GM21528 (cell line): ENCODE measurements around the gene KRTAP2-2.
"Not testable (repeated sequence)": the region's sequence is repeated elsewhere in the genome, so short reads cannot be mapped to it uniquely, and the experiment has no call there.

Experiments used
- ATAC-seq: cut with Tn5 transposase; IDR thresholded peaks from one replicate; pipeline ENCODE4 v1.9.1; 2021; ENCODE audit warnings: mild to moderate bottlenecking, moderate library complexity; ENCODE audit not compliant: unreplicated experiment, low FRiP score

Gene KRTAP2-2

GRCh38 chr17:41055130-41055529 is at the start of gene KRTAP2-2:
TSS of gene KRTAP2-2 (minus strand) at chr17:41055230. CDS start at chr17:41055211, 19 bp downstream.
- not testable (repeated sequence) for ATAC-seq

DNA sequence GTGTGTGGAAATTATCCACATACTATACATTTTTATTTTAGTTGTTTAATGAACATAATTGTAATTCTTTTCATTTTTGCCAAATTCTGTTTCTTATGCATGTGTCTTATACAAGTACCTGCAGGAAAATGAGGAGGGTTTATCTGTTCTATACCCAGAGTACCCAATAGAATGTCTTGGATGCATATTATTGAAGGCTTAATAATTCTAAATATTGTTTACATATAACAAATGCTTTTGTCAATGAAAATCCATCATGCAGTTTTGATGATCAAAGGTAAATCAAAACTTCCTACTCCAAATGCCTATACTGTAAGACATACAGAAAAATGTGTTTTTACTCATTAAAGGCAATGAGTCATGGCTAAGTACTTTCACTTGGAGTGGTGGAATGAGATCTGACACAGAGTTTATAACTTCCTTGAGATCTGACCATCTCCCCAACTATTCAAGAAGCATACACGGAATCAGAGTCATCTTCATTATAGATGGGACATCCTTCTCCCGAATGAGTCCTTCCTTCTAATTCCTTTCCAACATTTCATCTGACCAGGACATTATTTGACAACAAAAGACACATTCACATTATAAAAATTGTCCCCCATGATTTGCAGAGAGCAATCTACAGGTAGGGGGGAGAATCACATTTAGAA is 49.5 kb upstream of the KRTAP2-2 start:
- not testable (repeated sequence) for ATAC-seq

- no peak for ATAC-seq
Measured at GRCh38 chr17:41103896-41104295, 48.9 kb upstream of the KRTAP2-2 start.

DNA sequence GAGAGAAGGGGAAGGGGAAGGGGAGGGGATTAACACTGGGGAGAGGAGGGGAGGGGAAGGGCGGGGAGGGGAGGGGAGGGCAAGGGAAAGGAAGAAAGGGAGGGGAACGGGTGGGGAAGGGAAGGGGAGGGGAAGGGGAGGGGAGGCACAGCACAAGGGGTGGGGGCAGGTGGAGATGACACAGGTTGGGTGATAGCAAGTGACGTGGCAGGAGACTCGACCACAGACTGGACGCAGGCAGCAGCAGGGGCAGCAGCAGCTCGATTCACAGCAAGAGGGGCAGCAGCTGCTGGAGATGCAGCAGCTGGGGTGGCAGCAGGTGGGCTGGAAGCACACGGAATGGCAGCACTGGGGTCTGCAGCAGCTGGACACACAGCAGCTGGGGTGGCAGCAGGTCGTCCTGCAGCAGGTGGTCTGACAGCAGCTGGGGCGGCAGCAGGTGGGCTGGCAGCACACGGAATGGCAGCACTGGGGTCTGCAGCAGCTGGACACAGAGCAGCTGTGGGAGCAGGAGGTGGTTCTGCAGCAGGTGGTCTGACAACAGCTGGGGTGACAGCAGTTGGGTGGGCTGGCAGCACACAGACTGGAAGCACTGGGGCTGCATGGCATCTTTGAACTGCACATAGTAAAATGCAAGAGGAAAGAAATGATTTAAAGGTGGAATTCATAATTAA is 46.7 kb upstream of the KRTAP2-2 start, which contains the start of gene KRTAP4-16:
TSS of gene KRTAP4-16 (minus strand) at position 624 of the 674 bp plus-strand sequence. CDS start at position 624, 0 bp downstream.
- ATAC-seq: no peak

DNA sequence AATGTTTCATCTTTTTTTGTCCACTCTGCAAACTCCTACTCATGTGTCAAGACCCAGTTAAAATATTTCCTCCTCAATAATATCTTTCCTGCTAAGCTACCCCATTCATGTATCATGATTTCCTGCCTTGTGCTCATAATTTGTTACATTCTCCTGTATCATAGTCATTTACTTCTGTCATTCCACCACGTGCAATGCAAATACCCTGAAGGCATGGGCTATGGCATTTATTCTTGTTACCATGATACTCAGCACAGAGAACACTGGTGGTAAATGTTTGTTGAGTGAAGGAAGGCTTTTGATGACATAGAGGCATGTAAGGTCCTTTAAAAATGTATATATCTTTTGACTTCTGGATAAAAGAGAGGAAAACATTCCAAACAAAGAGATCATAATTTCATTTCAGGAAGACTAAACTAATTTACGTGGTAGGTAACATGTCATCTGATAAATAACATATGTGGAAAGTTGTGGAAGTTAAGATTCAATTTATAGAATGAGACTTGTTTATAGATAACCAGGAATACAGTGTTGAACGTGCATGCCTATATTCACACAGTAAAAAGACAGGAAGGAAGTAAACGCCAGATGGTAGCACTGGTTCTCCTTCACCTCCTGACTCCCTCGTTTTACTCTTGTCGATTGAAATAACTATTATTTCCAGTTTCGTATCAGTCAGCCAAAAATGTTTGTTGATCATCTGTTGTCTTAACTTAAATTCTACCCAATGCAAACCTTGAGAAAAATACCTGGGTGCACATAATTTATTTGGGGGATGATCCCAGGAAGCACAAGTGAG is 44.9 kb upstream of the KRTAP2-2 start:
- ATAC-seq: not testable (repeated sequence)

- ATAC-seq: no peak
Measured at GRCh38 chr17:41098481-41098880, 43.5 kb upstream of the KRTAP2-2 start.

DNA sequence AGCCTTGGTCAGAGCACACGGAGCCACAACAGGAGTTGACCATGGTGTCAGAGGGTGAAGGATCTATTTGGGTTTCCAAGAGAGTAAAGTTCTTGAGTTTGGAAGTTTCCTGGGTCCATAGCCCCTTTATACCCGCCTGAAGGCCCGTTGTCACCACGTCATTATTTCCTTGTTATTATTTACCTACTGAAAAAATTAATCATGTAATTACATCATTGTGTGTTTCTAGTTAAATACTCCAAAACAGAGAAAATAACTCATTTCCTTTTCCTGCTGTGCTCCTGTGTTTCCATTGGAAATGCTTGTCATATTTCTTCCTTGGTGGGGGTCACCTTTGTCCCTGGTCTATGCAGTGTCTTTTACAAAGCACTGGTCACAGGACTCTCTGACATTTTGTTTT is 43.0 kb upstream of the KRTAP2-2 start, which contains the start of gene KRTAP4-8:
TSS of gene KRTAP4-8 (minus strand) at position 101 of the 400 bp plus-strand sequence. CDS start at position 43, 58 bp downstream.
- ATAC-seq: no peak

DNA sequence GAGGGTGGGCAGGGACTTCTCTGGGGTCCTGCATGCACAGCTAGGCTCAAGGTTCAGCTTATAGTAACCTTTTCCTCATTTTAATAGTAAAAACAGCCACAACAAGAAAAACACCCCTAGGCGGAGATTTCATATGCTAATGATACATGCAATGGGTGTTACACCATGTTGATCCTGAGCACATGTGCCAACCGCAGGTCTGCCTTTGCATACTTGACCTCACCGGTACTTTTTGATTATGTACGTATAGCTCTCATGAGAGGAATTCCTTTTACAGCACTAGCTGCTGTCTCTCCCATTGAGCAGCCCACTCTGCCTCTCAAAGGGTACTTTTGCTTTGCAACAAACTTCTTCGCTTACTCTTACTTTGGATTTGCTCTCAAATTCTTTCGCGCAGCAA is 41.0 kb upstream of the KRTAP2-2 start:
- no peak for ATAC-seq

- ATAC-seq: not testable (repeated sequence)
Measured at GRCh38 chr17:41088760-41089352, 33.8 kb upstream of the KRTAP2-2 start.

DNA sequence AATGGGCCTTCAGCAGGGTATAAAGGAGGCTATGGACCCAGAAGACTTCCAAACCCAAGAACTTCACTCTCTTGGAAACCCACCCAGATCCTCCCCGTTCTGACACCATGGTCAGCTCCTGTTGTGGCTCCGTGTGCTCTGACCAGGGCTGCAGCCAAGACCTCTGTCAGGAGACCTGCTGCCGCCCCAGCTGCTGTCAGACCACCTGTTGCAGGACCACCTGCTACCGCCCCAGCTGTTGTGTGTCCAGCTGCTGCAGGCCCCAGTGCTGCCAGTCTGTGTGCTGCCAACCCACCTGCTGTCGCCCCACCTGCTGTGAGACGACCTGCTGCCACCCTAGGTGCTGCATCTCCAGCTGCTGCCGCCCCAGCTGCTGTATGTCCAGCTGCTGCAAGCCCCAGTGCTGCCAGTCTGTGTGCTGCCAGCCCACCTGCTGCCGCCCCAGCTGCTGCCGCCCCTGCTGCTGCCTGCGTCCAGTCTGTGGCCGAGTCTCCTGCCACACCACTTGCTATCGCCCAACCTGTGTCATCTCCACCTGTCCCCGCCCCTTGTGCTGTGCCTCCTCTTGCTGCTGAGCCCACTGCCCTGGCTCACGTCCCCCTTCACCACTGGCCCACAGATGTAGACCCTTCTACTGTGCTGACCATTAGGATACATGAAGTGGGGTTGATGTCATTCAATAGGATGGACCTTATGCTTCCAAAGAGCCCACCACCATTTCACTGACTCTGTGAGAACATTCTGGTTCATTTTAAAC is 29.2 kb upstream of the KRTAP2-2 start, which contains the start of gene KRTAP4-7:
TSS of gene KRTAP4-7 (plus strand) at position 51 of the 757 bp plus-strand sequence. CDS start at position 108, 57 bp downstream.
- not testable (repeated sequence) for ATAC-seq

- ATAC-seq: not testable (repeated sequence)
Measured at GRCh38 chr17:41083427-41083826, 28.4 kb upstream of the KRTAP2-2 start.

- ATAC-seq: no peak
Measured at GRCh38 chr17:41082626-41083025, 27.6 kb upstream of the KRTAP2-2 start.

DNA sequence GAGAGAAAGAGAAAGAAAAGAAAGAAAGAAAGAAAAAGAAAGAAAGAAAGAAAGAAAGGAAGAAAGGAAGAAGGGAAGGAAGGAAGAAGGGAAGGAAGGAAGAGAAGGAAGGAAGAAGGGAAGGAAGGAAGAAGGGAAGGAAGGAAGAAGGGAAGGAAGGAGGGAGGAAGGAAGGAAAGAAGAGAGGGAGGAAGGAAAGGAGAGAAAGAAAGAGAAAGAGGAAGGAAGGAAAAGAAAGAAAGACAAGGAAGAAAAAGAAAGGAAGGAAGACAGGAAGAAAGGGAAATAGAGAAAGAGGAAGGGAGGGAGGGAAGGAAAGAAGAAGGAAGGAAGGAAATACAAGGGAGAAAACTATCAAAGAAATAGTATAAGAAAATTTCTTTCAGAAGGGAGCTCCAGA is 21.8 kb upstream of the KRTAP2-2 start:
- ATAC-seq: no peak

GRCh38 chr17:41073676-41074075 is 18.6 kb upstream of the KRTAP2-2 start:
- no peak for ATAC-seq

DNA sequence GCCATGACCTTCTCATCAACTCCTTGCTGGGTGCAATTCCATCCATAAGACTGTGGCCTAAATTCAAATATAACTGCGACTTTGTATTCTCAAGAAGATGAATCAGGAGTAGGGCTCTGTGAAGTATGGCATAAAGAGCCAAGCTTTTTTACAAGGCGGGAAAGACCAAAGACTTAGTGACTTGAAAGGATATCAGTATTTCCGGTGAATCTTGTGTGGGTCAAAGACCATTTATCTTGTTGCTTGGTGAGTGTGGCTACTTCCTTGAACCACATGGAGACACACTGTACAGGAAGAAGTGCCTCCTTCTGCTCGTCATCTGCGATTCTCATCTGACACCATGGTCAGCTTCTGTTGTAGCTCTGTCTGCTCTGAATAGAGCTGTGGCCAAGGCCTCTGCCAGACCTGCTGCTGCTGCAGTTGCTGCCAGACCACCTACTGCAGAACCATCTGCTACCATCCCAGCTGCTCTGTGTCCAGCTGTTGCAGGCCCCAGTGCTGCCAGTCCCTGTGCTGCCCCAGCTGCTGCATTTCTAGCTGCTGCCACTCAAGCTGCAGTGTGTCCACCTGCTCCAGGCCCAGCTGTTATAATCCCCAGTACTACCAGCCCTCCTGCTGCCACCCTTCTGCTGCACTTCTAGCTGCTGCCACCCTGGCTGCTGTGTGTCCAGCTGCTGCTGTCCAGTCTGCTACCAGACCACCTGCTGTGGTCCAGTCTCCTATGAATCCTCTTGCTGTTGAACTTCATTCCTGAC is 16.8 kb upstream of the KRTAP2-2 start:
- no peak for ATAC-seq

DNA sequence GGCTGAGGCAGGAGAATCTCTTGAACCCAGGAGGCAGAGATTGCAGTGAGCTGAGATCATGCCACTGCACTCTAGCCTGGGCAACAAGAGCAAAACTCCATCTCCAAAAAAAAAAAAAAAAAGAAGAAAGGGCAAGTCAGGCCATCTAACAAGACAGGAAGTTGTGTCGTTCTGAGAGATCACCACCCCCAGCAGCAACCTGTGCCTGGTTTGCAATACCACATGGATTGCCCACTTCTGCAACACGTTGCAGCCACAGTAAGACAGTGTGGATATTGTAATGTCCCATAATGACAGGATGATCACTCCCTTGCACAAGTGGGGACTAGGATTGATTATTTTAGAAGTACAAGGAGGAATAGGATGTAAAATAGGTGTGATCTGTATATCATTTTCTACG is 14.0 kb upstream of the KRTAP2-2 start:
- no peak for ATAC-seq

DNA sequence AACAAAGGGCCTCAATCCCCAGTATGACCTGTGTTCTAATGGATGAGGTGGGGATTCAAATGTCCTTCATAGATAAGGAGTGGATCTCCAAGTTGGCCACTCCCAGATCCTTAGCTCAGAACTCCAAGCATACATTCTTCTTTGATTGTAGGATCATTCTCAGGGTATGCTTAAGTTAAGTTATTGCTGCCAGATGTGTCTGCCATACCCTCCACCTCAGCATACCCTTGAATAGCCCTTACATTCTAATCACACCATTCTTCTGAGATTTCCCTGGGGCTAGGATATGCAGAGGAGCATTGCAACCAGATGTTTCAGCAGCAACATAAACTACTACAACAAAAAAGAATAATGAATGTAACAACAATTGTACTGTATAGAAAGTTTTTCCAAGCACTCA is 12.3 kb upstream of the KRTAP2-2 start:
- no peak for ATAC-seq

GRCh38 chr17:41065829-41066624 is 11.0 kb upstream of the KRTAP2-2 start, which contains the start of gene KRTAP2-4:
TSS of gene KRTAP2-4 (minus strand) at chr17:41065879. CDS start at chr17:41065845, 34 bp downstream.
- ATAC-seq: no peak
